Neural cell (in vitro differentiated cells): ENCODE measurements around the gene NCOR1. TPM values are rescaled to one million over a fixed set of nuclear protein-coding genes. Genes with fewer than 3 reads are reported as not detected.

Experiments used
- H2AFZ ChIP-seq: fragments of 200-600, 300-800 bp; sonication (generic), shearing (Covaris generic); 2 replicates; pipeline ENCODE4 v1.6.0; 2014; ENCODE audit warnings: low read depth, mild to moderate bottlenecking, antibody characterized with exemption, low read length, moderate library complexity
- H3F3A ChIP-seq: fragments of 200-600 bp; shearing (Covaris generic); 2 replicates; pipeline ENCODE4 v1.6.1; 2016; ENCODE audit warnings: mild to moderate bottlenecking, moderate library complexity, mixed read lengths, antibody characterized with exemption, low read length; ENCODE audit not compliant: insufficient read depth, poor library complexity, severe bottlenecking
- H3K27ac ChIP-seq: fragments of 200-600, 300-800 bp; sonication (generic), shearing (Covaris generic); 2 replicates; pipeline ENCODE4 v1.5.1; 2014; ENCODE audit warnings: mild to moderate bottlenecking, low read length, moderate library complexity
- H3K27me3 ChIP-seq: fragments of 300-800, 200-600 bp; sonication (generic), shearing (Covaris generic); 2 replicates; pipeline ENCODE4 v1.6.0; 2014; ENCODE audit warnings: mild to moderate bottlenecking, low read depth, low read length, moderate library complexity; ENCODE audit not compliant: insufficient read depth
- H3K36me3 ChIP-seq: fragments of 300-800, 200-600 bp; sonication (generic), shearing (Covaris generic); 2 replicates; pipeline ENCODE4 v1.5.1; 2014; ENCODE audit warnings: mild to moderate bottlenecking, antibody characterized with exemption, low read length, moderate library complexity; ENCODE audit not compliant: insufficient read depth
- H3K4me2 ChIP-seq: fragments of 300-800, 200-600 bp; sonication (generic), shearing (Covaris generic); 2 replicates; pipeline ENCODE4 v1.6.0; 2014; ENCODE audit warnings: mild to moderate bottlenecking, low read length
- H3K4me3 ChIP-seq: fragments of 300-800, 200-600 bp; sonication (generic), shearing (Covaris generic); 2 replicates; pipeline ENCODE4 v1.5.1; 2014; ENCODE audit warnings: mild to moderate bottlenecking, low read length, moderate library complexity
- H3K79me2 ChIP-seq: fragments of 200-600 bp; shearing (Covaris generic); replicated peaks from 2 replicates; pipeline ENCODE4 v1.6.0; 2014; ENCODE audit warnings: mild to moderate bottlenecking, low read length, moderate library complexity; ENCODE audit not compliant: insufficient read depth
- H3K9ac ChIP-seq: fragments of 300-800, 200-600 bp; sonication (generic), shearing (Covaris generic); 2 replicates; pipeline ENCODE4 v1.6.1; 2016; ENCODE audit warnings: mild to moderate bottlenecking, low read length, mixed read lengths
- H3K9me2 ChIP-seq: fragments of 200-600 bp; shearing (Covaris generic); 2 replicates; pipeline ENCODE4 v1.6.1; 2016; ENCODE audit warnings: mild to moderate bottlenecking, low read length, mixed read lengths; ENCODE audit not compliant: insufficient read depth
- H3K9me3 ChIP-seq: fragments of 200-600, 300-800 bp; sonication (generic), shearing (Covaris generic); 2 replicates; pipeline ENCODE4 v1.6.1; 2016; ENCODE audit warnings: mild to moderate bottlenecking, mixed run types, low read length, moderate library complexity, mixed read lengths
- H4K20me1 ChIP-seq: fragments of 200-600 bp; shearing (Covaris generic); 2 replicates; pipeline ENCODE4 v1.6.1; 2016; ENCODE audit warnings: mild to moderate bottlenecking, mixed run types; ENCODE audit not compliant: insufficient read depth
- CTCF ChIP-seq: fragments of 450-650 bp; IDR thresholded peaks from 2 replicates; pipeline ENCODE4 v1.5.1; 2014; ENCODE audit warnings: antibody characterized with exemption, mild to moderate bottlenecking, moderate library complexity; ENCODE audit not compliant: poor library complexity, severe bottlenecking
- EP300 ChIP-seq: fragments of 450-650 bp; conservative IDR thresholded peaks from 2 replicates; pipeline ENCODE4 v1.6.1; 2014; ENCODE audit warnings: antibody characterized with exemption, mild to moderate bottlenecking, moderate library complexity; ENCODE audit not compliant: poor library complexity, severe bottlenecking
- EZH2 ChIP-seq: fragments of 200-600, 300-800 bp; shearing (Covaris generic), sonication (generic); IDR thresholded peaks from 2 replicates; pipeline ENCODE4 v1.6.1; 2014; ENCODE audit warnings: antibody characterized with exemption, low read length, borderline replicate concordance, mild to moderate bottlenecking; ENCODE audit not compliant: insufficient read depth, poor library complexity, severe bottlenecking
- MXI1 ChIP-seq: fragments of 450-650 bp; conservative IDR thresholded peaks from 2 replicates; pipeline ENCODE4 v1.6.1; 2014; ENCODE audit warnings: antibody characterized with exemption, mild to moderate bottlenecking; ENCODE audit not compliant: poor library complexity, severe bottlenecking
- POLR2AphosphoS5 ChIP-seq: IDR thresholded peaks from 2 replicates; pipeline ENCODE4 v1.6.1; 2012
- RAD21 ChIP-seq: fragments of 450-650 bp; conservative IDR thresholded peaks from 2 replicates; pipeline ENCODE4 v1.6.1; 2014; ENCODE audit warnings: antibody characterized with exemption, mild to moderate bottlenecking, moderate library complexity
- REST ChIP-seq: IDR thresholded peaks from 2 replicates; pipeline ENCODE4 v1.6.1; 2012; ENCODE audit warnings: borderline replicate concordance
- SMC3 ChIP-seq: fragments of 450-650 bp; conservative IDR thresholded peaks from 2 replicates; pipeline ENCODE4 v1.6.1; 2014; ENCODE audit warnings: antibody characterized with exemption, mild to moderate bottlenecking, moderate library complexity; ENCODE audit not compliant: poor library complexity
- TAF1 ChIP-seq: IDR thresholded peaks from 2 replicates; pipeline ENCODE4 v1.6.1; 2012; ENCODE audit warnings: low read depth
- polyA plus RNA-seq: library from polyadenylated mRNA; depleted of rRNA; stranded (reverse); fragments of >200 nt; gene quantifications from 2 replicates; pipeline ENCODE4 v1.2.3, GENCODE V29; 2014

NCOR1 gene
- polyA plus RNA-seq, 1 donor from 2014 or later = 26.9 TPM

- no peaks in the 10 kb centered on the region for H3F3A ChIP-seq
- H3K27ac ChIP-seq = no peak overlapping the region
- H3K36me3 ChIP-seq = peaks cover 3% of the 10 kb centered on the region
- H3K27me3 ChIP-seq = no peaks in the 10 kb centered on the region
- H2AFZ ChIP-seq = no peak overlapping the region
- no peak for TF ChIP-seq TAF1
- TF ChIP-seq CTCF = no peak
- TF ChIP-seq REST = no peak
- TF ChIP-seq EZH2 = no peak
- no peak for TF ChIP-seq POLR2AphosphoS5
- TF ChIP-seq RAD21 = no peak
- TF ChIP-seq EP300 = no peak
- no peak for TF ChIP-seq MXI1
- no peak for TF ChIP-seq SMC3
- no peak overlapping the region for H3K4me3 ChIP-seq
- no peak overlapping the region for H3K9ac ChIP-seq
- no peak overlapping the region for H3K4me2 ChIP-seq
- no peaks in the 10 kb centered on the region for H3K9me3 ChIP-seq
- H3K9me2 ChIP-seq = no peaks in the 10 kb centered on the region
- H4K20me1 ChIP-seq = no peaks in the 10 kb centered on the region
- no peaks in the 10 kb centered on the region for H3K79me2 ChIP-seq
Observed at GRCh38 chr17:16050844-16051243, 164.5 kb downstream of the NCOR1 start.

GRCh38 chr17:16048811-16049449 is 166.4 kb downstream of the NCOR1 start:
- no peaks in the 10 kb centered on the region for H3K9me2 ChIP-seq
- H3K36me3 ChIP-seq = peaks cover 3% of the 10 kb centered on the region
- H3K27ac ChIP-seq = no peak overlapping the region
- H3K9ac ChIP-seq = no peak overlapping the region
- no peak overlapping the region for H3K4me2 ChIP-seq
- H3K27me3 ChIP-seq = no peaks in the 10 kb centered on the region
- no peaks in the 10 kb centered on the region for H3K9me3 ChIP-seq
- no peaks in the 10 kb centered on the region for H4K20me1 ChIP-seq
- H2AFZ ChIP-seq = no peak overlapping the region
- no peaks in the 10 kb centered on the region for H3K79me2 ChIP-seq
- TF ChIP-seq CTCF (no peak), EP300 (no peak), MXI1 (no peak), EZH2 (no peak), REST (no peak), POLR2AphosphoS5 (no peak), SMC3 (no peak), TAF1 (no peak), RAD21 (no peak)
- H3F3A ChIP-seq = no peaks in the 10 kb centered on the region
- H3K4me3 ChIP-seq = no peak overlapping the region
